ENCODE results near the gene PTGR3.

PTGR3 gene

DNA sequence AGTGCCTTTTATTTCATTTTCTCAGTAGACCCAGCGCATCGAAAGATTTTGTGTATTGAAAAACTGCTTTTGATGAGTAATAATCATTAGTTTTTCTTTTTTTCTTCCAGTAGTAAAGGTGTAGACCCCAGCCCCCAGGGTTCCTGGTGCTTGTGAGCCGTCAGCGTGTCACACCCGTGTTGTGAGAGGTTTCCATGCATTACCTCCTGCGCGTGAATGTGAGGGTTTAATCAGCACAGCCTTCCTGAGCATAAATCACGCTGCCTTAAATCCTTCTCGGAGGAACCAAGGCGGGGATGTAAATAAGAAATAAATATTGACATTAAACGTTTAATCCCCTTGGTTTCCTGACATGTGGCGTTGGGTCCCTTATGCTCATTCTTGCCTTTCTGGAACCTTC lies 26.0 kb upstream of the PTGR3 start:
- DNase-seq = no peak

DNA sequence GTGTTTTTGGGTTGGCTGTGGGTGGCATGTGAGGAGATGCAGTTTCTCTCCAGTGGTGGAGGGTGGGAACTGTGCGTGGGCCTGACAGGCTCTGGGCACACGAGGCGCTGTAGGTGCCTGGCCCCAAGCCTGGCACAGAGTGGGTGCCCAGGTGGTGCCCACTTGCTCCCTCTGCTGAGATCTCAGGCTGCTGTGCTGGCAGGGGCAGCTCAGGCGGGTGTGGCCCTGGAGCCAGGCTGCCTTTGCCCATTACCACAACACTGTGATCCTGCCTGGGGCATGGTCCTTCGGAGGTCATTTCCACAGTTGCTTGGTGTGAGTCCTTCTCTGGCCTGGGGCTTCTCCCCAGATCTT lies 22.1 kb upstream of the PTGR3 start:
- DNase-seq = no peak

GRCh38 chr18:75230163-75231052 lies 21.5 kb upstream of the PTGR3 start:
- no peak for DNase-seq

DNA sequence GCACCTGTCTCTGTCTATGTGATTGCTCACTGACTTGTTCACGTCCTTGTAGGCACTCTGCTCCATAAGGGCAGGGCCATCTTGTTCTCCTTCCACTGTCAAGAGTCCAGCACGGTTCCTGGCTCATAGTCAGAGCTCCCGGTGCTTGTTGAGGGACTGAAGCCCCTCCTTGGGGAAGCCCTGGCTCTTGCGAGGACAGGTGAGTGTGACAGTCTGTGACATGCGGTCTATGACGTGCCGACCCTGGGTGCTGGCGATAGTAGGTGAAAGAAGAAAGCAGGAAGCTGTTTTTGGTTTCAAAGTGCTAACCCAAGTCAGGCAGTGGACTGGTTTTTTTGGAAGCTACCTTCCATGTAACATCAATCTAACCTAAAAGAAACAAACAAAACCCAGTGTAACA lies 20.5 kb upstream of the PTGR3 start:
- DNase-seq = no peak

GRCh38 chr18:75228967-75229366 lies 20.0 kb upstream of the PTGR3 start:
- DNase-seq = no peak

DNA sequence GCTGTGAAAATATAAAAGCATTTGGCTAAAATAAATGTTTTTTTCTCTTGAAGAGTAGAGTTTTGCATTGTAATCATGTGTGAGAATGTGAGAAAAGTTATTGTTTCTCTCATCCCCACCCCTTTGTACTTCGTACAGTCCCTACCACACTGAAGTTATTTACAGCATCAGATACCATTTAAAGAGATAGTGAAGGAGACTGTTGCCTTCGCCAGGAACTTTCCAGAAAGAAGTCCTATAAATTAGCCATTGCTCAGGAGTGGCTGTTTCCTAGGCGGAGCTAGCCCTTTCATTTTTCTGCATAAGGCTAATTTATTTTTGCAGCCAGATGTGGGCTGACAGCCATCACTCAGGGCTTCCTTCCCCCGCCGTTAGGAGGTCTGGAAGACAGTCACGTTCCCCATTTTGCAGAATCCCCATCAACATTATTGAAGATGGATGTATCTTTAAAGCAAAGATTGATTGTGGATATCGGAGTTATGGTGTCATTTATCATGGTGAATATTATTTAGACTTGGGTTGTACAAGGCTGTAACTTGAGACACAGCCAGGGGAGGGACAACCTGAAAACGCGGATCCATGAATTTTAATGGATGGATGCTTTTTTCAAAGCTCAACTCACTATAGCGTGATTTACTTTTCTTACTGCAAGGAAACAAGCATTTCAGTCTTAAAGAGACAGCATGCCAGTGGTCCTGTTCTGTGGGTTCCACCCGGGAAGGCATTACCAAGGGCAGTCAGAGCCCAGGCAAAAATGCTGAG lies 18.8 kb upstream of the PTGR3 start:
- DNase-seq = no peak

GRCh38 chr18:75226956-75227316 lies 18.0 kb upstream of the PTGR3 start:
- no peak for DNase-seq

DNA sequence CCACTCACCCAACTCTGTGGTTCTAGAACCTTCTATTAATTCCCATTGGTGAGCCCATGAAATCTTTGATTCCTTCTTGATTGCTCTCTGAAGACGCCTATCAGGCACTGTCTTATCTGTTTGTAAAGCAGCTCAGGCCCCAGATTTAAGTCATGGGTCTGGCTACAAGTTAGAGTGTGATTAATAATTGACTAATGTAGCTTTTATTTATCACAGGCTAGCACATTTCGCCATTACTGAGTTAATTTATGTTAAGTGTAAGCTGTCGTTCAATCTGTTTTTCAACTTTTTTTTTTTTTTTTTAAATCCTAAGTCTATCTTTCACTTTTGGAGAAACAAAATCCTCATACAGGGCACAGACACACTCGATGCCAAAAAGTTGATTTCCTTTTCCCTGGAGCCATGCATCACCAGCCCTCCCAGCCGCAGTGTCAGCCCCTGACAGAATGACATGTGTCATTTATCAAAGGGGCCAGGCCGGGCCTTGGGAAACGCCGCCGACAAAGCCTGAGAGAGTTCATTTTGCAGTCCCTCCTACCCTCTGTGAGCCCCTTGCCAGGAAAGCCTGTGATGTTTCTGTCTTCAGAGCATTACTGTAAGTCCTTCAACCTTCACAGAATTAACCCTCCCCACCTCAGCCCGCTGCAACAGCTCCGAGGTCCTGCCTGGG lies 17.5 kb upstream of the PTGR3 start:
- no peak for DNase-seq

DNA sequence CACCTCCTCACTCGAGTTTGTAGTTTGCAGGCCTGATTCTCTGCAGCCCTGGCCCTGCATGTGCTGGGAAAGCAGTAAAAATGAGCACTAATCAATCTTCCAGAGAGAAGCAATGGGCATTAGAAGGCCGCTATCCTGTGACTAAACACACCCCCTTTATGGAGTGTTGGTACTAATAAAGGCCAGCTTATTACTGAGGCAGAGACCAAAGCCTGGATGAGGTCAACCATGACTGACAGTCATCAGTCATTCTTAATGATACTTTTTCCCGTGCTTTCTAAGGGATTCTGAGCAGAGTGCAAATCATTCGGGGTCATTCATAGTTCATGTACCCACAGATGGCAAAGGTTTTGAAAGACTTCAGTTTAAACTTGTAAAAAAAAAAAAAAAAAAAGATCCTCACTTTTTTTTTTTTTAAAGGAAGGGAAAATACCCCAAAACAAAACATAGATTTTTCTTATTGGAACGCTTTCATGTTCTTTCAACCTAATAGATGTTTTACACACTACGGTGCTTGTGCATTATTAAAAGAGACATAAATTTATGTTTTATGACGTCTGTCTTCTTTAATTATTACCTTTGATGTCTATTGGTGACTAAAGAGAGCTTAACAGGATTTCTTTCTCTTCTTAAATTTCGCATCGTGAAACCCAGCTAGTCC lies 14.9 kb upstream of the PTGR3 start:
- no peak for DNase-seq

GRCh38 chr18:75222407-75222806 lies 13.5 kb upstream of the PTGR3 start:
- DNase-seq = no peak

DNA sequence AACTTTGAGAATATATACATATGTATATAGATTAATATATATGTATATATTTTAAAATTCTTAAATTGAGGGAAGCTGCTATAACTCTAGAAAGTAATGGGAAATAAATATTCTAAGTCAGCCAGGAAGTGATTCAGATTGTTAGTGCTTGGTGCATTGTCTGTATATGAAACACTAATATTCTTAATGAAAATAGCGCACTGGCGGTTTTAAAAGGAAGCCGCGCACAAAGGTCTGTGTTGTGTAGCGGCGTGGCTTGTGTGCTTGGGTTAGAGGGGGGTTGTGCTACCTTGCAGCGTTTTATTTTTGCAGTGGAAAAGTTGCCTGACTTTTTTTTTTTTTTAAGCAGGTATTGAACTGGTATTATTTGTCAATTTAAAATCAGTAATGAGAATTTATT lies 13.0 kb upstream of the PTGR3 start:
- DNase-seq = no peak

DNA sequence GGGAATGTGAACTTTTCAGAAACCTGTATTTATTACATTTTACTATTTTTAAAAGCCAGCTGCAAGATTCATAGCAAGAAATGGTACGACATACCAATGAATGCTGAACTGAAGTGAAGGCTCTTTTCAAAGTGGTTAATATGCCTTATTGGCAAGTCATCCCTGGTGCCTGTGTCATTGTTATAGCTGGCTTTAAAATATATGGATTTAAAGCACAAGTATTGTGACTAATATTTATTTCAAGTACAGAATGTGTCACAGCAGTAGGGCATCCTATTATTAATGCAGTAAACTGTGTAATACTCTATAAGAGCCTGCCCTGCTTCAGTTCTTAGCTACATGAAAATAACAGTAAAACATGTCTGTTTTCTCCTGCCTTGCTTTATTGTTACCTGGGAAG lies 12.5 kb upstream of the PTGR3 start:
- no peak for DNase-seq

- no peak for DNase-seq
Observed at GRCh38 chr18:75220551-75221355, 11.8 kb upstream of the PTGR3 start.

GRCh38 chr18:75219745-75220375 lies 10.9 kb upstream of the PTGR3 start:
- DNase-seq = no peak

- DNase-seq = no peak
Observed at GRCh38 chr18:75218065-75218923, 9.4 kb upstream of the PTGR3 start.

DNA sequence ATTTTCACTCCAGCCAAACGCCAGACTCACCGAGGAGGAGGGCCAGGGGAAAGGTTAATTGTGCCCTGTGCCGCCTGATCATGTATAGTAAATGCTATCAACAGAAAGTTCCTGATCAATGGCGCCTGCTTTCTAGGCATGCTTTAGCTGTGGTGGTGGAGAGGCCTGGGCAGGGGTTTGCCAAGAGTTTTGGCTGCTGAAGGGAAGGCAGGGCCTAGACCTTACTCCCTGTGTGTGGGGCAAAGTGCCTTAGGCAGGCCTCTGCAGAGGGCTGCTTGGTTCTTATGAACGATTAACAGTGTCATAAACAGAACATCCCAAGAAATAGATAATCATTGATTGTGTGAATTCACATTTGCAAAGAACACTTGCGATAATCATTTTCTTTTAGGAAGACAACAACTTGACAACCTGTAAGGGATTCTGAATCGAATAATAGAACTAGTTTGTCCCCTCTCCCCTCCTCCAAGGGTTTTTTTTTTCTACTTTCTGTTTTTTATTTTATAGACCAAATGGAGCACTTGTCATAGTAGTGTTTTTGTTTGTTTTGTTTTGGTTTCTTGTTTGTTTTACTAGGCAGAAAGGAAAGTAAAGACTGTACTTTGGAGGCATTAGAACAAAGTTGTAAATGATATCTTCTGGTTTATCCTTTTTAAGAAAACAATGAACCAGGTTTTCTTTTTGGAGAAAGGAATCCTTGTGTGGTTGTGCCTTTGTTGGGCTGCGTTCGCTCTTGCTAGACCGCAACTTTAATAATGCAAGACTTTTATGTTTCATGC lies 8.2 kb upstream of the PTGR3 start:
- no peak for DNase-seq

DNA sequence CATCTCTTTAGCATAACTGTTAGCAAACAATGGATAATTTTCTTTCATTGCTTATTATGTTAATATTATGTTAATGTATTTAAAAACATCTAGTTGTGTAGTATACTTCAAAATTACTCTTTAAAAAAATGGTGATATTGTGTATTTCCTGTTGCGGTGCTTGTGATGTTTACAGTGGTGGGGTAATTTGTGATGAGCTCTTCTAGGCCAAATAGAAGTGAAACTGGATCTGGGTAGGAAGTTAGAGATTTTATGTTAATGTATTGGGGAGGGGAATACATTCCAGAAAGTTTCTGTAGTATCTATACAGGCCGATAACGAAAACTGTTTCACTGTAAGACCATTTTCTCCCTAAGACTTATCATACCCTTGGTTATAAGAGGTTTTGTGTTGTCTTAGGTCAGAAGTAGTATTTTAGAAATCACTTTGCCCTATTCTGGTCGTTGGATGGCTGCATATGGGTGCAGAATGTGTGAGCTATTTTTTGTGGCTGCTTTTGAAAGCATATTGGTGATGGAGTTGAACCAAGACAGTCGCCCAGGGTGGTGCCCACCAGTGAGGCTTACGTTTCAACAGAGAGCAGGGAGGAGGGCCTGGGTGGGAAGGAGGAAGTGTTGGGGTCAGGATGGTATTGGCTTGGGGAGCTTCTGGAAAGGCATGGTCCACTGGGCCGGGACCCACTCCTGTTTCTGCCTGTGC lies 7.4 kb upstream of the PTGR3 start:
- DNase-seq = no peak

GRCh38 chr18:75215663-75216062 lies 6.7 kb upstream of the PTGR3 start:
- DNase-seq = no peak

DNA sequence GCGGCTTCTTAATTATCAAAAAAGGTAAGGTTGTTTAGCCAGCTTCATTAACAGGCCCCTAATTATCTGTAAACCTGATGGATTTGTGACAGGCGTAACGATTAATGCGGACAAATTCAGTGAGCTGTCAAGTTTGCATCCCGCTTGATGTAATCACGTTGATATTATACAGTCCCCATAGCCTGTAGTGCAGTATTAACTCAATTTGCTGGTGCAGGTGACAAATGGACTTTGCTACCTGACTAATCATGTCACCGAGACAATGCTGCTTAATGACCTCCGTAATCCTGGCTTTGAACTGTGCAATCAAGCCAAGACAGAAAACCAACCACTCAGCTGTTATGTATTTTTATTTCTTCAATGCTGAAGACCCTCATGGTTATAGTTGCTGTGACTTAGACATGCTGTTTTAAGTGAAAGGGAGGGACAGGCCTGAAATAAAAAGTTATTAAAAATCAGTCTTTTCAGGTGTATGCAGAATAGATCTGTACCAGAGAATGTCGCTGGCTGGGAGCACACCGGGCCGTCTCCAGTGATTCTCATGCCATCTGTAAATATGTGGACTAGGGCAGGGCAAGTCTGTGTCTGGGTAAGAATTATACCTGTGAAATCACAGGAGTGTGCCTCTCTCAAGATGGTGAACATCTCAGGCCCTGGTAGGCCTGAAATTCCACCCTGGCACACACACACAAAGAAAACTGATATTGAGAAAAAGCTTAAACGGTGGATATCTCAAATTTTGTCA lies 6.0 kb upstream of the PTGR3 start:
- DNase-seq = no peak
